Measurements from ENCODE around the gene SLC7A1. TPM values are rescaled to one million over a fixed set of nuclear protein-coding genes. Genes with fewer than 3 reads are reported as not detected.

Gene SLC7A1
- total RNA-seq, 3 donors from 2014 or later = 6.6 to 15.4 (median 12.7) TPM

GRCh38 chr13:29513002-29513980 is 82.2 kb downstream of the SLC7A1 start:
- Histone ChIP-seq H3K4me3 (no peak overlapping the region), H3K36me3 (no peaks in the 10 kb centered on the region), H3K4me1 (no peaks in the 10 kb centered on the region), H3K27ac (no peak overlapping the region), H3K9me3 (no peaks in the 10 kb centered on the region), H3K27me3 (no peaks in the 10 kb centered on the region)
- intact Hi-C loops (cut with DNase I; ENCODE audit: low total_unique reads) = no loop called here
- TF ChIP-seq POLR2AphosphoS5 (IDR thresholded peaks at IDR 0.05) (no peak), POLR2A (IDR thresholded peaks at IDR 0.05) (no peak), CTCF (IDR thresholded peaks at IDR 0.05) (no peak)
- DNase-seq (ENCODE audit: low spot score in 2 of 2) = no peak

- no peak overlapping the region for H3K4me3 ChIP-seq
- no peaks in the 10 kb centered on the region for H3K36me3 ChIP-seq
- intact Hi-C loops (cut with DNase I; ENCODE audit: low total_unique reads) = no loop called here
- TF ChIP-seq POLR2AphosphoS5 (IDR thresholded peaks at IDR 0.05) = no peak
- TF ChIP-seq CTCF (IDR thresholded peaks at IDR 0.05) = no peak
- TF ChIP-seq POLR2A (IDR thresholded peaks at IDR 0.05) = no peak
- DNase-seq (ENCODE audit: low spot score in 2 of 2) = no peak
- H3K9me3 ChIP-seq = no peaks in the 10 kb centered on the region
- H3K27ac ChIP-seq = no peak overlapping the region
- H3K27me3 ChIP-seq = no peaks in the 10 kb centered on the region
- H3K4me1 ChIP-seq = no peaks in the 10 kb centered on the region
Measured at GRCh38 chr13:29511980-29512379, 83.5 kb downstream of the SLC7A1 start.

- Histone ChIP-seq H3K27me3 (peaks cover 0 to 5% of the 10 kb centered on the region in 2 donors), H3K4me3 (no peak overlapping the region), H3K27ac (no peak overlapping the region), H3K9me3 (no peaks in the 10 kb centered on the region), H3K36me3 (no peaks in the 10 kb centered on the region), H3K4me1 (no peaks in the 10 kb centered on the region)
- intact Hi-C loops (cut with DNase I; ENCODE audit: low total_unique reads) = no loop called here
- DNase-seq (ENCODE audit: low spot score in 2 of 2) = no peak
- TF ChIP-seq POLR2A (IDR thresholded peaks at IDR 0.05) (no peak), CTCF (IDR thresholded peaks at IDR 0.05) (no peak), POLR2AphosphoS5 (IDR thresholded peaks at IDR 0.05) (no peak)
Measured at GRCh38 chr13:29511106-29511796, 84.2 kb downstream of the SLC7A1 start.

- H3K9me3 ChIP-seq = no peaks in the 10 kb centered on the region
- peaks cover 0 to 11% of the 10 kb centered on the region in 2 donors for H3K27me3 ChIP-seq
- intact Hi-C loops (cut with DNase I; ENCODE audit: low total_unique reads) = no loop called here
- no peak for DNase-seq (ENCODE audit: low spot score in 2 of 2)
- no peak overlapping the region for H3K27ac ChIP-seq
- no peak overlapping the region for H3K4me3 ChIP-seq
- no peaks in the 10 kb centered on the region for H3K4me1 ChIP-seq
- TF ChIP-seq POLR2A (IDR thresholded peaks at IDR 0.05) (no peak), POLR2AphosphoS5 (IDR thresholded peaks at IDR 0.05) (no peak), CTCF (IDR thresholded peaks at IDR 0.05) (no peak)
- H3K36me3 ChIP-seq = no peaks in the 10 kb centered on the region
Measured at GRCh38 chr13:29510651-29511084, 84.8 kb downstream of the SLC7A1 start.

Data from breast epithelium (tissue), 4 donors.